ENCODE results near the gene TDRKH. TPM values are rescaled to one million over a fixed set of nuclear protein-coding genes. Genes with fewer than 3 reads are reported as not detected.
"Not testable (repeated sequence)": the region's sequence is repeated elsewhere in the genome, so short reads cannot be mapped to it uniquely, and the experiment has no call there.

TDRKH gene
- total RNA-seq, 1 donor from 2014 or later, result 4.9 TPM

DNA sequence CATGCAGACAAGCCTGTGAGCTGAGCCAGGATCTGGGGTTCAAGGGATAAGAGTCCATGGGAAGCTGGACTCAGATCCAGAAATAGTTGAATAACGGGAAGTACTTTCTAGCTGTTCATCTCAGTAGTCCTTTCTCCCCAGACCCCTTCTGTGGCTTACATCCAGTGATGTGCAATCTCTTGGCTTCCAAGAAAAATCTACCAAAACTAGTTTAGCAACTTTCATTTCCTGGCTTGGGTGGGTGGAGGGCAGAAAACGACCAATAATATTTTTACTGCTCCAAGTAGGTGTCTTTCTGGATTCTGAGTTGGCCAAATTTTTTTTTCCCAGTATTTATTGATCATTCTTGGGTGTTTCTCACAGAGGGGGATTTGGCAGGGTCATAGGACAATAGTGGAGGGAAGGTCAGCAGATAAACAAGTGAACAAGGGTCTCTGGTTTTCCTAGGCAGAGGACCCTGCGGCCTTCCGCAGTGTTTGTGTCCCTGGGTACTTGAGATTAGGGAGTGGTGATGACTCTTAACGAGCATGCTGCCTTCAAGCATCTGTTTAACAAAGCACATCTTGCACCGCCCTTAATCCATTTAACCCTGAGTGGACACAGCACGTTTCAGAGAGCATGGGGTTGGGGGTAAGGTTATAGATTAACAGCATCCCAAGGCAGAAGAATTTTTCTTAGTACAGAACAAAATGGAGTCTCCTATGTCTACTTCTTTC, 21.8 kb downstream of the TDRKH start:
- DNase-seq (ENCODE audit: low spot score), result not testable (repeated sequence)

GRCh38 chr1:151763990-151764389, 26.3 kb downstream of the TDRKH start:
- DNase-seq (ENCODE audit: low spot score), result no peak

- peak; percentile 94 for DNase-seq (ENCODE audit: low spot score)
These were observed 27.1 kb downstream of the TDRKH start, which contains the start of gene MRPL9 for GRCh38 chr1:151762941-151763921. Gene MRPL9, minus strand, starts transcription at chr1:151763496. Its CDS starts 17 bp downstream, at chr1:151763479.

GRCh38 chr1:151760597-151761385, 29.5 kb downstream of the TDRKH start:
- no peak for DNase-seq (ENCODE audit: low spot score)

DNA sequence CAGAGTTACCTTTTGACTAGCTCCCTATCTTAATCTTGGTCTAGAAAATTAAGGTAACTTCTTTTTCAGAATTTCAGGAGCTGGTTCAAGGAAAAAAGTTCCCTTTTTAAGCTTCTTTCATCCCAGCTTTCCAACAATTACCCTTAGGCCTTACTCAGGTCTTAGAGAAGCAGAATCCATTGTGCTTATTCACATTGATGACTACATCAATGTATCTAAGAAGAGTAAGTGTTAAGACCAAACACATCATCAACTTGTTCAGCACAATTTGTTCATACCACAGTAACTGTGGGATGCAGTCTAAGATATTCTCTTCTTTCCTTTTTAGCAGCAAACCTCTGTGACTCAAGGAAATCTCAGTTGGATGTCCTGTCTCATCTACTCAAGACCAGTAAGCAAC, 31.1 kb downstream of the TDRKH start:
- no peak for DNase-seq (ENCODE audit: low spot score)

DNA sequence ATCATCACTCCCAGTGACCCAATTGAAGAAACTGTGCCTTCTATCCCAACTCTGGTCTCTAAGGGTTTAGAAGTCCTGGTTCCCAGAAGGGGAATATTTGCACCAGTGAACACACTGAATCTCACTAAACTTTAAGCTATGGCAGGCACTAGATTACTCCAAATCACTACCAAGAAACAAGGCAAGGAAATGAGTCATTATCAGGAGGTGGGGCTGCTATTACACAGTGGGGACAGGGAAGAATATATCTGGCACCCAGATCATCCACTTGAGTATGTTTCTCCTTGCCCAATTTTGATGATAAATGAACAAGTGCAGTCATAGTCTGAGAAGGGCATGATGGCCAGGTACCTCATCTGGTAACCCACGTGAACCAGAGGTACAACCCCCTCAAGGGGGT, 34.0 kb downstream of the TDRKH start:
- no peak for DNase-seq (ENCODE audit: low spot score)

DNA sequence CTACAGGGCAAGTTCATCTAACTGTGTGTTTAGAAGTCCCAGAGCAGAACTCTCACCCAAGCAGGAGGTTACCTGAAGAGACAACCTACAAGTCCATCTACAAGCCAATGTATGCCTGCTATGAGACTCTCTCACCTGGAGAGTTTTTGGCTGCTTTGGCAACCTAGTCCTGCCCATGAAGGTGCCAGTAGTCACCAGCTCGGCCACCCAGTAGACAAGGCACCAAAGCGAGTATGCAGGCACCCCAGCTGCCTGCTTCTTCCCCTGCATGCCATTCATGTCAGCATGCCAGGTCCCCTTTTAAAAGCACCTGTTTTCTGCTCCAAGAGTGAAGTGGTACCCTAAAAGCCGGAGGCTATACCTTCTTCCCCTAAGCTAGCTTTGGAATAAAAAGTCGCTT, 48.8 kb downstream of the TDRKH start:
- peak; percentile 28 for DNase-seq (ENCODE audit: low spot score)

GRCh38 chr1:151739590-151740355, 50.5 kb downstream of the TDRKH start:
- no peak for DNase-seq (ENCODE audit: low spot score)

- no peak for DNase-seq (ENCODE audit: low spot score)
These were observed 52.8 kb downstream of the TDRKH start for GRCh38 chr1:151737479-151737878.

GRCh38 chr1:151737026-151737425, 53.3 kb downstream of the TDRKH start:
- peak; percentile 2 for DNase-seq (ENCODE audit: low spot score)

GRCh38 chr1:151733995-151734394, 56.3 kb downstream of the TDRKH start:
- DNase-seq (ENCODE audit: low spot score), result peak; percentile 11

DNA sequence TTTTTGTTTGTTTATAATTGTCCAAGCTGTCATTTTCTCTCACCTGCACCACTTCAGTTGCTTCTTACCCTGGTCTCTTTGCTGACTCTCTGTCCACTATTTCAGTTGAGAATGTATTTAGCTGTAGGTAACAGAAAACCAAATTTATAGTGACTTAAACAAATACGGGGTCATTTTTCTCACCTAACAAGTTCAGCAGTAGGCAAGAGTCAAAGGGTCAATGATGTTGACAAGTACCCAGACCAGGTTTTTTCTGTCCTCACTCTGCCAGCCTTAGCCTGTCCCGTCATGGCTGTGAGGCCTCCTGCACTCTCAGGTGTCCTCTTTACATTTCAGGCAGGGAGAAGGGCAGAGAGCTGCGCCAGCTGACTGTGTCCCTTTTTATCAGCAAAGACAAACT, 57.2 kb downstream of the TDRKH start:
- DNase-seq (ENCODE audit: low spot score), result no peak

- DNase-seq (ENCODE audit: low spot score), result peak; percentile 30
These were observed 60.4 kb downstream of the TDRKH start for GRCh38 chr1:151729966-151730291.

- DNase-seq (ENCODE audit: low spot score), result peak; percentile 64
These were observed 60.9 kb downstream of the TDRKH start for GRCh38 chr1:151729157-151729965.

- peak; percentile 26 for DNase-seq (ENCODE audit: low spot score)
These were observed 61.9 kb downstream of the TDRKH start for GRCh38 chr1:151728151-151729054.

GRCh38 chr1:151723726-151724370, 66.5 kb downstream of the TDRKH start:
- DNase-seq (ENCODE audit: low spot score), result no peak

Measured in mesenteric fat pad (tissue), 1 donor.